K562 (cell line): ENCODE results near the gene MKRN1. TPM values are rescaled to one million over a fixed set of nuclear protein-coding genes. Genes with fewer than 3 reads are reported as not detected.
A peak's percentile ranks its signal among the peaks of the same experiment; 100 is the strongest.

Experiments
- ASH1L ChIP-seq: fragments of 450-650 bp; IDR thresholded peaks from 2 replicates; pipeline ENCODE4 v1.6.1; 2018; ENCODE audit warnings: borderline replicate concordance, mild to moderate bottlenecking, low read depth; ENCODE audit not compliant: partially characterized antibody
- CBX8 ChIP-seq: fragments of 200-600 bp; sonication (generic); IDR thresholded peaks from 2 replicates; pipeline ENCODE4 v1.6.1; 2012; ENCODE audit warnings: borderline replicate concordance, mixed run types, low read depth, mild to moderate bottlenecking, moderate library complexity, mixed read lengths, low read length, control low read depth, inconsistent platforms; ENCODE audit not compliant: poor library complexity, severe bottlenecking; ENCODE audit errors: extremely low read depth
- CGGBP1 ChIP-seq: fragments of 250-450 bp; sonication (Bioruptor Pico); IDR thresholded peaks from 2 replicates; pipeline ENCODE4 v1.9.0; 2021; ENCODE audit warnings: mild to moderate bottlenecking
- ELF4 ChIP-seq: fragments of 450-650 bp; formaldehyde crosslinking; IDR thresholded peaks from 2 replicates; pipeline ENCODE4 v1.4.0; 2022; ENCODE audit warnings: missing genetic modification characterization
- ETV1 ChIP-seq: fragments of 450-650 bp; conservative IDR thresholded peaks from 2 replicates; pipeline ENCODE4 v1.6.1; 2016; ENCODE audit warnings: missing genetic modification characterization, control low read depth, low read depth, missing compliant biosample characterization
- HSF4 ChIP-seq: fragments of 250-450 bp; sonication (Bioruptor Pico); IDR thresholded peaks from 2 replicates; pipeline ENCODE4 v2.1.2; 2022; ENCODE audit warnings: mild to moderate bottlenecking, moderate library complexity, borderline replicate concordance
- KDM1A ChIP-seq, 2 experiments: fragments of 450-650 bp; IDR thresholded peaks; 2 replicates each; pipeline ENCODE4 v1.6.1; 2016; ENCODE audit warnings: mild to moderate bottlenecking in 2 of 2
- MCM5 ChIP-seq: fragments of 450-650 bp; IDR thresholded peaks from 2 replicates; pipeline ENCODE4 v1.6.1; 2016; ENCODE audit warnings: low read depth
- MECOM ChIP-seq: fragments of 250-450 bp; sonication (Bioruptor Pico); IDR thresholded peaks from 2 replicates; pipeline ENCODE4 v1.8.0; 2022; ENCODE audit warnings: inconsistent platforms
- NFE2L1 ChIP-seq: fragments of 450-650 bp; IDR thresholded peaks from 2 replicates; pipeline ENCODE4 v1.6.1; 2016; ENCODE audit warnings: missing genetic modification characterization, low read depth, mild to moderate bottlenecking, missing compliant biosample characterization, moderate library complexity, borderline replicate concordance
- PHTF2 ChIP-seq: fragments of 250-450 bp; sonication (Bioruptor Pico); IDR thresholded peaks from 2 replicates; pipeline ENCODE4 v1.5.0; 2021; ENCODE audit warnings: mild to moderate bottlenecking
- POU5F1 ChIP-seq: fragments of 150-350 bp; IDR thresholded peaks from 2 replicates; pipeline ENCODE4 v1.6.1; 2014; ENCODE audit warnings: borderline replicate concordance, low read length, low read depth, mild to moderate bottlenecking; ENCODE audit not compliant: partially characterized antibody
- RB1 ChIP-seq: fragments of 450-650 bp; IDR thresholded peaks from 2 replicates; pipeline ENCODE4 v1.6.1; 2017; ENCODE audit warnings: low read depth, mild to moderate bottlenecking
- RFX7 ChIP-seq: fragments of 250-450 bp; sonication (Bioruptor Pico); IDR thresholded peaks from 2 replicates; pipeline ENCODE4 v1.5.1; 2021; ENCODE audit warnings: mild to moderate bottlenecking
- SIRT6 ChIP-seq: IDR thresholded peaks from one replicate; pipeline ENCODE4 v1.6.1; 2012; ENCODE audit warnings: low read depth, mild to moderate bottlenecking, control low read depth, inconsistent platforms, low read length, moderate library complexity
- SMAD3 ChIP-seq: fragments of 450-650 bp; formaldehyde crosslinking; conservative IDR thresholded peaks from 2 replicates; pipeline ENCODE4 v1.4.0; 2020; ENCODE audit warnings: mild to moderate bottlenecking
- TAF15 ChIP-seq: fragments of 200-400 bp; formaldehyde crosslinking; IDR thresholded peaks from 2 replicates; pipeline ENCODE4 v1.6.1; 2017; ENCODE audit warnings: mild to moderate bottlenecking, low read depth, low read length, moderate library complexity
- TCF7L2 ChIP-seq: fragments of 150-350 bp; IDR thresholded peaks from 2 replicates; pipeline ENCODE4 v1.6.1; 2016; ENCODE audit warnings: low read depth, mild to moderate bottlenecking, low read length, moderate library complexity
- TCFL5 ChIP-seq: fragments of 250-450 bp; sonication (Bioruptor Pico); conservative IDR thresholded peaks from 2 replicates; pipeline ENCODE4 v1.6.1; 2021; ENCODE audit warnings: mild to moderate bottlenecking, moderate library complexity, matching md5 sums
- ZC3H4 ChIP-seq: sonication (generic); formaldehyde crosslinking; IDR thresholded peaks from 2 replicates; pipeline ENCODE4 v1.9.0; 2021; ENCODE audit warnings: missing genetic modification reagents, borderline replicate concordance
- ZNF212 ChIP-seq: fragments of 450-650 bp; formaldehyde crosslinking; IDR thresholded peaks from 2 replicates; pipeline ENCODE4 v1.4.0; 2020; ENCODE audit warnings: mild to moderate bottlenecking
- ZNF398 ChIP-seq: fragments of 250-450 bp; sonication (Bioruptor Pico); IDR thresholded peaks from 2 replicates; pipeline ENCODE4 v1.8.0; 2021; ENCODE audit warnings: moderate library complexity, mild to moderate bottlenecking, inconsistent platforms
- ZNF592 ChIP-seq: fragments of 450-650 bp; IDR thresholded peaks from 2 replicates; pipeline ENCODE4 v1.6.1; 2017; ENCODE audit warnings: antibody characterized with exemption, mild to moderate bottlenecking
- polyA plus RNA-seq, 8 experiments: library from polyadenylated mRNA; depleted of rRNA in 4 of 8; stranded (reverse) in 5 of 8; unstranded in 3 of 8; fragments of >200 nt; fragmentation: Nextera tagmentation in 2 of 8; fragmentation: Illumina TruSeq in 1 of 8; extraction: Ambion mirVana in 2 of 8; extraction: Trizol in 1 of 8; gene quantifications; 2 replicates each; pipeline versions ENCODE4 v1.2.1 to v1.2.3, GENCODE V29; 2011 to 2014; ENCODE audit warnings: inconsistent platforms in 1 of 8, missing spikeins in 1 of 8
- total RNA-seq, 7 experiments: library from RNA; depleted of rRNA in 6 of 7; stranded (reverse); fragments of >200 nt in 6 of 7; fragmentation: Illumina TruSeq in 2 of 7; extraction: Trizol in 2 of 7; gene quantifications; 2 replicates each; pipeline versions ENCODE4 v1.2.1 to v1.2.3, GENCODE V29; 2011 to 2021; ENCODE audit warnings: low replicate concordance in 1 of 7

Gene MKRN1
- total and polyA plus RNA-seq, 9 of the 15 experiments (the other 6 are each of a cell fraction or from before 2014, with no cell fraction given) = 30.5 to 90.3 (median 76.0) TPM

GRCh38 chr7:140485500-140486265, 6.4 kb upstream of the MKRN1 start (continued):
- TF ChIP-seq ZNF592 (0 out of 2 replicates have a peak, but pooled peaks have one; percentile 26), CBX8 (no peak), CGGBP1 (CRISPR knock-in tag) (no peak), SMAD3 (no peak), RB1 (no peak), PHTF2 (CRISPR knock-in tag) (no peak), HSF4 (CRISPR knock-in tag) (no peak), ZNF398 (CRISPR knock-in tag) (no peak), RFX7 (CRISPR knock-in tag) (no peak), ZC3H4 (CRISPR knock-in tag) (no peak), ETV1 (tag) (no peak), NFE2L1 (tag) (no peak), TAF15 (no peak), MECOM (CRISPR knock-in tag) (no peak), TCFL5 (CRISPR knock-in tag) (no peak), ZNF212 (CRISPR knock-in tag) (no peak), ASH1L (no peak), KDM1A (IDR thresholded peaks at IDR 0.05) (peak; percentile 77 to 81; a peak in 3 of 4 replicates), ELF4 (no peak), MCM5 (no peak), SIRT6 (no peak), TCF7L2 (no peak), POU5F1 (no peak)
